ENCODE results near the gene TRAPPC5.

TRAPPC5 gene

GRCh38 chr19:7645656-7646425, 34.8 kb upstream of the TRAPPC5 start:
- no peak for DNase-seq

GRCh38 chr19:7646426-7646700, 34.3 kb upstream of the TRAPPC5 start:
- no peak for DNase-seq

- no peak for DNase-seq
Measured at GRCh38 chr19:7647156-7647555, 33.5 kb upstream of the TRAPPC5 start.

- DNase-seq: no peak
Measured at GRCh38 chr19:7648265-7649014, 32.2 kb upstream of the TRAPPC5 start.

- no peak for DNase-seq
Measured at GRCh38 chr19:7650148-7650547, 30.5 kb upstream of the TRAPPC5 start.

GRCh38 chr19:7652061-7652641, 28.5 kb upstream of the TRAPPC5 start:
- DNase-seq: peak; percentile 95 to 97 (median 96)

- no peak for DNase-seq
Measured at GRCh38 chr19:7654401-7654800, 26.2 kb upstream of the TRAPPC5 start.

GRCh38 chr19:7655581-7655980, 25.1 kb upstream of the TRAPPC5 start:
- peak; percentile 73 to 91 (median 86) for DNase-seq

- DNase-seq: peak; percentile 82 to 89 (median 88)
Measured at GRCh38 chr19:7657131-7657751, 23.4 kb upstream of the TRAPPC5 start.

- DNase-seq: peak in 2 of 4 experiments; percentile 43 to 49
Measured at GRCh38 chr19:7658219-7658686, 22.4 kb upstream of the TRAPPC5 start.

GRCh38 chr19:7661744-7662538, 18.7 kb upstream of the TRAPPC5 start:
- peak in 1 of 4 experiments; percentile 28 for DNase-seq

- no peak for DNase-seq
Measured at GRCh38 chr19:7662657-7663056, 18.0 kb upstream of the TRAPPC5 start.

- no peak for DNase-seq
Measured at GRCh38 chr19:7663706-7664105, 16.9 kb upstream of the TRAPPC5 start.

- no peak for DNase-seq
Measured at GRCh38 chr19:7665076-7665475, 15.6 kb upstream of the TRAPPC5 start.

GRCh38 chr19:7668842-7669241, 11.8 kb upstream of the TRAPPC5 start, which contains the start of gene RETN:
TSS of gene RETN (plus strand) at chr19:7669049. CDS start at chr19:7669327, 278 bp downstream.
- no peak for DNase-seq

GRCh38 chr19:7669641-7670040, 11.0 kb upstream of the TRAPPC5 start:
- no peak for DNase-seq

- DNase-seq: peak; percentile 52 to 75 (median 58)
Measured at GRCh38 chr19:7670150-7670783, 10.4 kb upstream of the TRAPPC5 start.

GRCh38 chr19:7670790-7671189, 9.8 kb upstream of the TRAPPC5 start:
- no peak for DNase-seq

GRCh38 chr19:7672522-7672921, 8.1 kb upstream of the TRAPPC5 start:
- DNase-seq: no peak

- DNase-seq: peak; percentile 91 to 95 (median 92)
Measured at GRCh38 chr19:7674010-7675005, 6.3 kb upstream of the TRAPPC5 start.

All from suppressor macrophage (primary cell).